HG02884 (cell line): ENCODE results near the gene SLC2A14.
"Not testable (repeated sequence)": the region's sequence is repeated elsewhere in the genome, so short reads cannot be mapped to it uniquely, and the experiment has no call there.

ENCODE experiments used
- ATAC-seq: cut with Tn5 transposase; IDR thresholded peaks from one replicate; pipeline ENCODE4 v1.9.1; 2021; ENCODE audit warnings: mild to moderate bottlenecking, moderate library complexity; ENCODE audit not compliant: unreplicated experiment

Gene SLC2A14

GRCh38 chr12:7835766-7836165 lies 36.9 kb downstream of the SLC2A14 start:
- ATAC-seq, result no peak

GRCh38 chr12:7835116-7835515 lies 37.6 kb downstream of the SLC2A14 start:
- ATAC-seq, result no peak

GRCh38 chr12:7834701-7835100 lies 38.0 kb downstream of the SLC2A14 start:
- no peak for ATAC-seq

GRCh38 chr12:7833831-7834230 lies 38.9 kb downstream of the SLC2A14 start:
- ATAC-seq, result no peak

- not testable (repeated sequence) for ATAC-seq
Observed at GRCh38 chr12:7833201-7833600, 39.5 kb downstream of the SLC2A14 start.

- no peak for ATAC-seq
Observed at GRCh38 chr12:7832059-7832696, 40.5 kb downstream of the SLC2A14 start.

GRCh38 chr12:7829737-7830136 lies 43.0 kb downstream of the SLC2A14 start:
- ATAC-seq, result not testable (repeated sequence)

GRCh38 chr12:7825754-7826153 lies 47.0 kb downstream of the SLC2A14 start:
- ATAC-seq, result not testable (repeated sequence)

- no peak for ATAC-seq
Observed at GRCh38 chr12:7806863-7807487, 65.7 kb downstream of the SLC2A14 start.

GRCh38 chr12:7806319-7806718 lies 66.4 kb downstream of the SLC2A14 start:
- not testable (repeated sequence) for ATAC-seq

- no peak for ATAC-seq
Observed at GRCh38 chr12:7801460-7801859, 71.3 kb downstream of the SLC2A14 start.

GRCh38 chr12:7798750-7799308 lies 73.9 kb downstream of the SLC2A14 start:
- ATAC-seq, result not testable (repeated sequence)

- no peak for ATAC-seq
Observed at GRCh38 chr12:7797698-7798398, 74.9 kb downstream of the SLC2A14 start.

GRCh38 chr12:7797269-7797668 lies 75.4 kb downstream of the SLC2A14 start:
- not testable (repeated sequence) for ATAC-seq

- no peak for ATAC-seq
Observed at GRCh38 chr12:7793211-7793610, 79.5 kb downstream of the SLC2A14 start.

- not testable (repeated sequence) for ATAC-seq
Observed at GRCh38 chr12:7788884-7789528, 83.7 kb downstream of the SLC2A14 start, which contains the start of gene NANOG. Gene NANOG (plus strand): TSS chr12:7789402. CDS start chr12:7789615, 213 bp downstream.

- no peak for ATAC-seq
Observed at GRCh38 chr12:7788294-7788660, 84.4 kb downstream of the SLC2A14 start.

GRCh38 chr12:7787574-7788293 lies 85.0 kb downstream of the SLC2A14 start:
- ATAC-seq, result no peak

- ATAC-seq, result no peak
Observed at GRCh38 chr12:7784701-7785100, 88.0 kb downstream of the SLC2A14 start.

GRCh38 chr12:7783433-7783832 lies 89.3 kb downstream of the SLC2A14 start:
- ATAC-seq, result not testable (repeated sequence)
